Epithelial cell of esophagus (primary cell): ENCODE results near the gene EBF4.

Experiments used
- DNase-seq: peaks from one replicate; pipeline ENCODE4 v3.0.0; 2010; ENCODE audit warnings: low read depth
- H3K4me3 ChIP-seq: 2 replicates; pipeline ENCODE4 v1.5.1; 2011; ENCODE audit warnings: mild to moderate bottlenecking, low read length, control low read depth
- CTCF ChIP-seq: IDR thresholded peaks from 2 replicates; pipeline ENCODE4 v1.5.1; 2011; ENCODE audit warnings: low read depth, mild to moderate bottlenecking, low read length, control low read depth, inconsistent platforms; ENCODE audit not compliant: insufficient read depth; ENCODE audit errors: missing control alignments

Gene EBF4

GRCh38 chr20:2701671-2702081, 9.1 kb downstream of the EBF4 start:
- TF ChIP-seq CTCF: no peak
- DNase-seq: no peak
- no peak overlapping the region for H3K4me3 ChIP-seq

GRCh38 chr20:2703716-2704475, 11.3 kb downstream of the EBF4 start:
- no peak for TF ChIP-seq CTCF
- no peak overlapping the region for H3K4me3 ChIP-seq
- DNase-seq: no peak

- no peak for TF ChIP-seq CTCF
- H3K4me3 ChIP-seq: no peak overlapping the region
These were observed 13.5 kb downstream of the EBF4 start for GRCh38 chr20:2705931-2706645.

GRCh38 chr20:2706688-2707352, 14.2 kb downstream of the EBF4 start:
- DNase-seq: no peak
- no peak for TF ChIP-seq CTCF
- no peak overlapping the region for H3K4me3 ChIP-seq

More at GRCh38 chr20:2705931-2706645, 13.5 kb downstream of the EBF4 start:
- no peak for DNase-seq

- TF ChIP-seq CTCF: no peak
- no peak overlapping the region for H3K4me3 ChIP-seq
- DNase-seq: no peak
These were observed 14.9 kb downstream of the EBF4 start for GRCh38 chr20:2707353-2708072.

GRCh38 chr20:2708073-2708415, 15.5 kb downstream of the EBF4 start:
- H3K4me3 ChIP-seq: no peak overlapping the region
- DNase-seq: no peak
- no peak for TF ChIP-seq CTCF
